Nephron progenitor cell (in vitro differentiated cells): Measurements from ENCODE around the gene PIN4.

Experiments
- DNase-seq: peaks from one replicate; pipeline ENCODE4 v3.0.0; 2021
- H3K27ac Mint-ChIP-seq: 2 replicates; pipeline ENCODE4 v1.8.0; 2021; ENCODE audit warnings: mild to moderate bottlenecking, moderate library complexity, mixed read lengths
- H3K27me3 Mint-ChIP-seq: 2 replicates; pipeline ENCODE4 v1.8.0; 2021; ENCODE audit warnings: mild to moderate bottlenecking, low read depth, mixed read lengths; ENCODE audit not compliant: poor library complexity
- H3K36me3 Mint-ChIP-seq: 2 replicates; pipeline ENCODE4 v1.8.0; 2021; ENCODE audit warnings: low read depth, mixed read lengths
- H3K4me1 Mint-ChIP-seq: 2 replicates; pipeline ENCODE4 v1.8.0; 2021; ENCODE audit warnings: mixed read lengths
- H3K4me3 Mint-ChIP-seq: 2 replicates; pipeline ENCODE4 v1.8.0; 2021; ENCODE audit warnings: mild to moderate bottlenecking, moderate library complexity, mixed read lengths
- H3K9me3 Mint-ChIP-seq: 2 replicates; pipeline ENCODE4 v1.8.0; 2021; ENCODE audit warnings: mild to moderate bottlenecking, moderate library complexity, mixed read lengths
- CTCF ChIP-seq: fragments of 200-600 bp; sonication (generic); IDR thresholded peaks from 2 replicates; pipeline ENCODE4 v1.5.0; 2021; ENCODE audit warnings: antibody characterized with exemption

PIN4 gene

DNA sequence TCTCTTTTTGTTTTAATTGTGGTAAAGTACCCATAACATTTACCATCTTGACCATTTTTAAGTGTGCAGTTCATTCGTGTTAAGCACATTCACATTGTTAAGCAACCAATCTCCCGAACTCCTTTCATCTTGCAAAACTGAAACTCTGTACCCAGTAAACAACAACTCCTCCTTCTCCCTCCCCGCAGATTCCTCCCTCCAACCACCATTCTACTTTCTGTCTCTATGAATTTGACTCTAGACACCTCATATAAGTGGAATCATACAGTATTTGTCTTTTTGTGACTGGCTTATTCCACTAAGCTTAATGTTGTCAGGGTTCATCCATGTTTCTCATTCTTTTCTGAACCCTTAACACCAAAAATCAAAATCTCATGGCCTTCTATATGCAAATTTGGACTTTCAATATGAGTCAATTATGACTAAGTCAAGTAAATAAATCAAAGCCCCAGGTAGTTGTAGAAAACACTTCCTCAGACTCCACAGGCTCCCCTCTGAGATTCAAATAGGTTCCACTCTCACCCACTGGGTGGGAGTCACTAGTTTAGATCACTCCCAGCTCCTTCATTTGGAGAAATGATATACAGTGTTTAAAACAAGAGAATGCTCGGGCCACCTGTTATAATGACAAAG, 40.1 kb upstream of the PIN4 start:
- no peak overlapping the region for H3K27ac Mint-ChIP-seq
- H3K4me3 Mint-ChIP-seq, result no peak overlapping the region
- no peak for DNase-seq
- H3K4me1 Mint-ChIP-seq, result peaks cover 9% of the 10 kb centered on the region
- H3K27me3 Mint-ChIP-seq, result no peaks in the 10 kb centered on the region
- H3K36me3 Mint-ChIP-seq, result peaks cover 52% of the 10 kb centered on the region
- peaks cover 65% of the 10 kb centered on the region for H3K9me3 Mint-ChIP-seq
- no peak for TF ChIP-seq CTCF

- Mint-ChIP-seq H3K27me3 (no peaks in the 10 kb centered on the region), H3K9me3 (peaks cover 62% of the 10 kb centered on the region), H3K36me3 (peaks cover 52% of the 10 kb centered on the region), H3K27ac (no peak overlapping the region), H3K4me1 (peaks cover 9% of the 10 kb centered on the region), H3K4me3 (no peak overlapping the region)
- TF ChIP-seq CTCF, result no peak
- DNase-seq, result no peak
Measured at GRCh38 chrX:72142094-72142793, 39.3 kb upstream of the PIN4 start.

DNA sequence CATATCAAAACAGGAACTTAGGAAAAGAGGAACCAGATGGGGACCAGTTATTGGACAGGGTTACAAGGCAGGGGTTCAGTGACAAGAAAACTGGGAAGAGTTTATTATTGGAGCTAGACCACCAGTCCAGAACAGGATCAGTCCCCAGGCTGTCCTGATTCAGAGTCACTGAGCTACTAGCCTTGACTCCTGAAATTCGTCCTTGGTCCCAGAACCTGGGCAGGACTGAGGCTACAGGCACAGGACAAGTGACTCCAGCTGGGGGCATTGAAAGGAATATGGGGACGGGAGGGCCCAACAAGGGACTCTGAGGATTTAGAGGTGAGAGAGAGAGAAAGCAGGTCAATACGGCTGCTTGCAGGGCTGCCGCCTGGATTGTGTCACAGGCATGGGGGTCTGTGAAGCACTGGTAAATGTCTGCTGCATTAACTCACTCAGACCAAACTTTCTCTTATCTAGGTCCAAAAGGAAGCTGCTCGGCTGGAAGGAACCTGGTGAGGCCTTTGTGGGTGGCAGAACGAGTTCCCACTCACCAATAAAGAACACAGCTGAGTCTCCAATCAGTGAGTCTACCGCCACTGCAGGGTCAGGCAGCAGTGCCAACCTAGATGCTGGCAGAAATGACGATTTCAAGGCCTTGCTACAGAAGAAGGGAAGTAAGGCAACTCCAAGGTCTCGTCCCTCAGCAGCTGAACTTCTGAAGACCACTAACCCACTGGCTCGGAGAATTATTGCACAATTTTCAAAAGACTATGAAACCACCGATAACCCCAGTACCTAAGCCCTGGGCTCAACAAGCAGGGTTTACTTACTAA, 38.6 kb upstream of the PIN4 start:
- no peak for TF ChIP-seq CTCF
- H3K36me3 Mint-ChIP-seq, result peaks cover 52% of the 10 kb centered on the region
- H3K9me3 Mint-ChIP-seq, result peaks cover 58% of the 10 kb centered on the region
- no peak overlapping the region for H3K27ac Mint-ChIP-seq
- DNase-seq, result no peak
- H3K27me3 Mint-ChIP-seq, result no peaks in the 10 kb centered on the region
- no peak overlapping the region for H3K4me3 Mint-ChIP-seq
- peaks cover 9% of the 10 kb centered on the region for H3K4me1 Mint-ChIP-seq

DNA sequence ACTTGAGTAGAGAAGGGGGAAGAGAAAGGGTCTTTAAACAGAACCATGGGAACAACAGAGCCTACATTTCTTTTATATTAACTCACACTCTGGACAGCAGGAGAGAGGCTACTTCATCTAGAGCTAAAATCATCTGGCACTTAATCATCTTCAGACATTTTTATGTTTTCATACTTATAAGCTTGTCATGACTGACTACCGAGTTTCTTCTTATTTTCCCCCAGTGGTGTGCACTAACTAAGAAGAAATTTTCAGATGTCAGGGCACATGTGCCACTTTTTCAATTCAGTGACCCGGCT, 38.0 kb upstream of the PIN4 start:
- Mint-ChIP-seq H3K27ac (no peak overlapping the region), H3K4me1 (peaks cover 9% of the 10 kb centered on the region), H3K4me3 (no peak overlapping the region), H3K36me3 (peaks cover 52% of the 10 kb centered on the region), H3K9me3 (peaks cover 52% of the 10 kb centered on the region), H3K27me3 (no peaks in the 10 kb centered on the region)
- no peak for TF ChIP-seq CTCF
- DNase-seq, result no peak

GRCh38 chrX:72145181-72145580, 36.4 kb upstream of the PIN4 start:
- Mint-ChIP-seq H3K4me1 (peaks cover 9% of the 10 kb centered on the region), H3K9me3 (peaks cover 42% of the 10 kb centered on the region), H3K27ac (no peak overlapping the region), H3K36me3 (peaks cover 40% of the 10 kb centered on the region), H3K27me3 (no peaks in the 10 kb centered on the region), H3K4me3 (no peak overlapping the region)
- DNase-seq, result no peak
- TF ChIP-seq CTCF, result no peak
